ENCODE data around the gene DLG5.

DLG5 gene

DNA sequence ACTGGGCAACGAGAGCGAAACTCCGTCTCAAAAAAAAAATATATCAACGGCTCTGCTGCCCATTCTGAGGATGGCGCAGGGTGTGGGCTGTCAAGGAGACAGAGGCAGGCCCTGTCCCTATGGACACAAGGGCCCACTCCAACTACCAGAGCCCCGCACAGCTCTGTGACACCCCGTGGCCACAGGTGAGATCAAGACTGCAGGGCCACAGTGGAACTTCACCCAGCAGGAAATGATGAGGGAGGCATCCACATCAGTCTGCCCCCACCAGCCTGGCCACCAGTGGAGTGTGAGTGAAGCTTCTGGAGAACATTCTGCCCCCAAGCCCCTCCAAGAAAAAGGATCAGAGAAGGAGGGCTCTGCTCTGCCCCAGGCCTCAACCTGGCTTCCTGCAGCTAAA, 136.7 kb downstream of the DLG5 start:
- ChIA-PET CTCF (no interaction called here), POLR2A (no interaction called here)
- no peak for DNase-seq (ENCODE audit: extremely low spot score)
- TF ChIP-seq, protein P1, sequence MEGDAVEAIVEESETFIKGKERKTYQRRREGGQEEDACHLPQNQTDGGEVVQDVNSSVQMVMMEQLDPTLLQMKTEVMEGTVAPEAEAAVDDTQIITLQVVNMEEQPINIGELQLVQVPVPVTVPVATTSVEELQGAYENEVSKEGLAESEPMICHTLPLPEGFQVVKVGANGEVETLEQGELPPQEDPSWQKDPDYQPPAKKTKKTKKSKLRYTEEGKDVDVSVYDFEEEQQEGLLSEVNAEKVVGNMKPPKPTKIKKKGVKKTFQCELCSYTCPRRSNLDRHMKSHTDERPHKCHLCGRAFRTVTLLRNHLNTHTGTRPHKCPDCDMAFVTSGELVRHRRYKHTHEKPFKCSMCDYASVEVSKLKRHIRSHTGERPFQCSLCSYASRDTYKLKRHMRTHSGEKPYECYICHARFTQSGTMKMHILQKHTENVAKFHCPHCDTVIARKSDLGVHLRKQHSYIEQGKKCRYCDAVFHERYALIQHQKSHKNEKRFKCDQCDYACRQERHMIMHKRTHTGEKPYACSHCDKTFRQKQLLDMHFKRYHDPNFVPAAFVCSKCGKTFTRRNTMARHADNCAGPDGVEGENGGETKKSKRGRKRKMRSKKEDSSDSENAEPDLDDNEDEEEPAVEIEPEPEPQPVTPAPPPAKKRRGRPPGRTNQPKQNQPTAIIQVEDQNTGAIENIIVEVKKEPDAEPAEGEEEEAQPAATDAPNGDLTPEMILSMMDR (IDR thresholded peaks at IDR 0.05; ENCODE audit: control extremely low read depth, extremely low read depth, low read depth, missing control alignments), result no peak

DNA sequence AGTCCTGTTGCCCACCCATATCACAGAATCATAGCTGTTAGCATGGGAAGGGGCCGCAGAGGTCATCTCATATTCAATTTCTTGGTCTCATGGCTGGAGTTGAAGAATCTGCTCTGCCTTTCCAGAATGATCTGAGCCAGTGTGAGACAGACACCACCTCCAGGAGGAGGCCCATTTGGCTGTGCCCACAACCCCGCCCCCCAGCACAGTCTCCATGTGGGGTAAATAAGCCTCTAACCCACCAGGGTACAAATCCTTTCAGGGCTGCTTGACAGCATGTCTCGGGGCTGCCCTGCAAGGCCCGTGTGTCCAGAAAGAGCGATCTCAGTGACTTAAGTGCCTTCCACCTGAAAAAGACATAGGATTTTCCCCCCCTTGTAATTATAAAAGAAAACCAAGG, 137.5 kb downstream of the DLG5 start:
- DNase-seq (ENCODE audit: extremely low spot score), result no peak
- TF ChIP-seq, protein P1 (IDR thresholded peaks at IDR 0.05; ENCODE audit: control extremely low read depth, extremely low read depth, low read depth, missing control alignments), result no peak
- POLR2A ChIA-PET, result no interaction called here
- CTCF ChIA-PET, result no interaction called here

DNA sequence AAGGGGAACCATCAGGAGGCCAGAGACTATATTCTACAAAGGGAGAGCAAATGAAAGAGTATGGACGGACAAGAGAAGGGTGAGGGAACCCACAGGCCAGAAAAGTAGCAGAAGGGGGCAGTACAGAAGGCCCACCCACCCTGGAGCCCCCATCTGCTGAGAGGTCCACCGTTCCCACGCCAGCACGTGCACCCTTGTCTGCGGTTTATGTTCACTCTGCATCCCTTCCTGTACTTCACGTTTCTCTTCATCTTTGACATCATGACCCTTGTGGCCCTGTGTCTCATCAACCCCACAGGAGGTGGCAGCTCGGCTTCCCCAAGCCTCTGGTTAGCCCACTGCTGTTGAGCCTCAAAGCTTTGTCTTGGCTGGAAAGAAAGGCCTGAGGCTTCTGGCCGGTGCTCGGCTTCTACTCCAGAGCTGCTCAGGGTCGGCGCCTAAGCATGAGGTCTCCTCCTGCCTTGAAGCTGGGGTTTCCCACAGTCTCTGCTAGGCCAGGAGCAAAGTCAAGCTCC, 138.0 kb downstream of the DLG5 start:
- ChIA-PET CTCF (no interaction called here), POLR2A (no interaction called here)
- TF ChIP-seq, protein P1 (IDR thresholded peaks at IDR 0.05; ENCODE audit: control extremely low read depth, extremely low read depth, low read depth, missing control alignments), result no peak
- DNase-seq (ENCODE audit: extremely low spot score), result no peak

DNA sequence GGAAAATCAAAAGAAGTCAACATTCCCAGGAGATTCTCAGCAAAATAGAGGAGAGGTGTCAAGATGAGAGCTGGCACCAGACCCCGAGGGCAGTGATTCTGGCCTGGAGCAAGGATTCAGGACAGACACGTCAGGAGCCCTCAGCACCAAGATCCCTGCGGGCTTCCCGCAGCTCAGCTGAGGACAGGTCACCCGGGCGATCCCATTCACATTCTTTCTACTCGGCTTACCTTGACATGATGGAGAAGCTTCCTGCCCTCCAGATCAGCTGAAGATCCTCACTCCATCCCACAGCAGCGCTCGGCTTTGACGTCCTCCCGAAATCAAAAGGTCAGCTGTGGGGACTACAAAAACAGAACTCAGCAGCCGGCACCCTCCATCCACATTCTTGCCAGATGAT, 139.1 kb downstream of the DLG5 start:
- no peak for DNase-seq (ENCODE audit: extremely low spot score)
- CTCF ChIA-PET, result no interaction called here
- POLR2A ChIA-PET, result no interaction called here
- TF ChIP-seq, protein P1 (IDR thresholded peaks at IDR 0.05; ENCODE audit: control extremely low read depth, extremely low read depth, low read depth, missing control alignments), result no peak

DNA sequence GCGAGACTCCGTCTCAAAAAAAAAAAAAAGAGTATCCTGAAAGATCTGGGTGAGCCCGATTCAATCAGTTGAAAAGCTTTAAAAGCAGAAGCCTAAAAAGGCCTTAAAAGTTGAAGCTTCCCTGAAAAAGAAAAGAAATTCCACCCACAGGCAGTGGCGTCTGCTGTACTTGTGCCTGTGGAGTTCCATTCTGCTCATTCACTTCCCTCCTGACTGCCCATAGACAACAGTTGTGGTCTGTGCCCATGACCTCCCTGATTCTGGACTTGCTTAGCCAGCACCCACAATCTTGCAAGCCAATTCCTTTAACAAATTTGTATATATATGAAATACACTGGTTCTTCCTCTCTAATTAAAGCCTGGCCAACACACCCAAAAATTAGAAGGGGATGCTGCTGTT, 141.7 kb downstream of the DLG5 start:
- DNase-seq (ENCODE audit: extremely low spot score), result no peak
- POLR2A ChIA-PET, result no interaction called here
- CTCF ChIA-PET, result no interaction called here
- TF ChIP-seq, protein P1 (IDR thresholded peaks at IDR 0.05; ENCODE audit: control extremely low read depth, extremely low read depth, low read depth, missing control alignments), result no peak

DNA sequence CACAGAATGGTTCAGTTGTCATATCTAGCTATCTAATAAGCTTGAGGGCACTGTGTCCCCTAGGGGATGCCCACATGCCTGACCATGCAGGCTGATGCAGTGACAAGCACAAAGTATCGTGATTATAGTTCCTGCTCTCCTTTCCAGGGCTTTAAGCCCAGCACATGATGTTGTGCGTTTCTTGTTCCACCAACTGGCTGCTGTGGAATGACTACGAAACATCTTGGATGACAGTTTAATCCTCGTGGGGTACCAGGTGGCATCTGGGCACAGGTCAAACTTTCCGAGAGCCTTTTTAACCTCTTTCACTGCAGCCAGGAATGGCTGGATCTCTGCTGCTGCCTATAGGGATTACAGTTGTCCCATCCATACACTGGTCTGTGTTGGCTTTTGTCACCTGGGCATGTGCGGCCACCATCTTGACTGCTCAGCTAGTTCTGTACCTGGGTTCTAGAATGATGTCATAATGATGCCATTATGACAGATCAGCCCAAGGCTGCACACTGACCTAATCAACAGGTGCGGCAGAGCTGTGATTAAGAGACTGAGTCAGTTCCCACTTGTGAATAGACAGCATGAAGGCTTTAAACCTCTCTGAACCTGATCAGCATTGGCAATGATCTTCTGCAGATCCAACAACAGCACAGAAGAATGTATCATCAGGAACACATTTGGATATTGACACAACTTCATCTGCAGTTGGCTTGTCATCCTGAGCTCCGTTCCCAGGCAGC, 144.1 kb downstream of the DLG5 start:
- ChIA-PET CTCF (interaction anchor here (1.0 kb wide), 1 partner anchor 11 kb away, joined by 3 read pairs; no protein-coding TSS in a partner anchor), POLR2A (no interaction called here)
- no peak for DNase-seq (ENCODE audit: extremely low spot score)
- TF ChIP-seq, protein P1 (IDR thresholded peaks at IDR 0.05; ENCODE audit: control extremely low read depth, extremely low read depth, low read depth, missing control alignments), result no peak
